Stimulated activated naive CD8-positive, alpha-beta T cell treated with anti-CD3 and anti-CD28 coated beads, Interleukin-15, Interleukin-2, amounts not matched to agents 100 U/mL and 50 U/mL, for 24 hours (primary cell): ENCODE measurements around the gene TMEM191C.
A peak's percentile ranks its signal among the peaks of the same experiment; 100 is the strongest.
"Not testable (repeated sequence)": the region's sequence is repeated elsewhere in the genome, so short reads cannot be mapped to it uniquely, and the experiment has no call there.

ENCODE experiments used
- ATAC-seq: fragments of 150-1000 bp; cut with Tn5 transposase; one replicate; pipeline ENCODE4 v1.10.0; 2021
- DNase-seq: peaks from one replicate; pipeline ENCODE4 v3.0.0; 2021

Gene TMEM191C

GRCh38 chr22:21446128-21446826, 20.9 kb upstream of the TMEM191C start:
- no peak for ATAC-seq
- DNase-seq: no peak

- DNase-seq: no peak
Observed at GRCh38 chr22:21446827-21447690, 20.1 kb upstream of the TMEM191C start.

GRCh38 chr22:21447694-21448402, 19.3 kb upstream of the TMEM191C start:
- peak; percentile 13 for DNase-seq
- ATAC-seq: no peak

More at GRCh38 chr22:21446827-21447690, 20.1 kb upstream of the TMEM191C start:
- ATAC-seq: no peak

GRCh38 chr22:21448627-21449416, 18.4 kb upstream of the TMEM191C start:
- ATAC-seq (no peak), DNase-seq (no peak)

GRCh38 chr22:21449531-21450319, 17.5 kb upstream of the TMEM191C start:
- ATAC-seq (no peak), DNase-seq (no peak)

GRCh38 chr22:21450320-21450831, 16.8 kb upstream of the TMEM191C start:
- DNase-seq (no peak), ATAC-seq (no peak)

GRCh38 chr22:21450858-21451353, 16.3 kb upstream of the TMEM191C start:
- ATAC-seq: no peak
- DNase-seq: no peak

GRCh38 chr22:21451545-21452520, 15.4 kb upstream of the TMEM191C start:
- ATAC-seq: peak; percentile 14
- DNase-seq: no peak

- not testable (repeated sequence) for ATAC-seq, DNase-seq
Observed at GRCh38 chr22:21452666-21453065, 14.5 kb upstream of the TMEM191C start.

- DNase-seq, ATAC-seq: not testable (repeated sequence)
Observed at GRCh38 chr22:21454998-21455333, 12.2 kb upstream of the TMEM191C start.

GRCh38 chr22:21455334-21456089, 11.7 kb upstream of the TMEM191C start:
- DNase-seq: no peak
- no peak for ATAC-seq

GRCh38 chr22:21457023-21457787, 10.0 kb upstream of the TMEM191C start:
- DNase-seq: no peak
- ATAC-seq: no peak

GRCh38 chr22:21462672-21463071, 4.5 kb upstream of the TMEM191C start:
- not testable (repeated sequence) for ATAC-seq, DNase-seq

GRCh38 chr22:21468194-21469096, 1.3 kb downstream of the TMEM191C start:
- ATAC-seq (peak; percentile 90), DNase-seq (peak; percentile 89)

- not testable (repeated sequence) for ATAC-seq, DNase-seq
Observed at GRCh38 chr22:21469097-21469994, 2.2 kb downstream of the TMEM191C start.

- ATAC-seq, DNase-seq: not testable (repeated sequence)
Observed at GRCh38 chr22:21472984-21473383, 5.8 kb downstream of the TMEM191C start.
